Fibroblast of skin of left quadriceps (primary cell): ENCODE data around the gene SLC22A8.
"Not testable (repeated sequence)": the region's sequence is repeated elsewhere in the genome, so short reads cannot be mapped to it uniquely, and the experiment has no call there.

Experiments
- DNase-seq, 2 experiments: peaks; one replicate each; pipeline ENCODE4 v3.0.0-alpha.2; 2013; ENCODE audit warnings: low read depth in 2 of 2

The SLC22A8 gene

DNA sequence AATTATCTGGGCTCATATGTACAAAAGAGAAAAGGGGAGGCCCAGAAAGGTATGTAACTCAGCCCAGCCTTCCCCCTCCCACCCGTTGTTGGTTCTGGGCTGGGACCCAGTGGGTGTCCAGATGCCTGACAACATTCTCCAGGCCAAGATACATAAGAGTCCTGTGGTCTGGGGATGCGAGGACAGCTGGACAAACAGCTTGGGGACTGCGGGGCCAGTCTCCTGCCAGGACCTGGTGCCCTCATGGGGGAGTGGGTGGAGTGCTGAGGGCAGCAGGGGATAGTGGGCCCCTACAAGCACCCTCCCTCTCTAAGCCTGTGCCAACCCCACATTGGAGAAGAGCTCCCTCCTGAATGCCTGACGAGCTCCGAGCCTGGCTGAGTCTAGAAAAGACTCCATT lies 27.4 kb downstream of the SLC22A8 start:
- no peak for DNase-seq

GRCh38 chr11:62985041-62985750 lies 30.4 kb downstream of the SLC22A8 start:
- no peak for DNase-seq

DNA sequence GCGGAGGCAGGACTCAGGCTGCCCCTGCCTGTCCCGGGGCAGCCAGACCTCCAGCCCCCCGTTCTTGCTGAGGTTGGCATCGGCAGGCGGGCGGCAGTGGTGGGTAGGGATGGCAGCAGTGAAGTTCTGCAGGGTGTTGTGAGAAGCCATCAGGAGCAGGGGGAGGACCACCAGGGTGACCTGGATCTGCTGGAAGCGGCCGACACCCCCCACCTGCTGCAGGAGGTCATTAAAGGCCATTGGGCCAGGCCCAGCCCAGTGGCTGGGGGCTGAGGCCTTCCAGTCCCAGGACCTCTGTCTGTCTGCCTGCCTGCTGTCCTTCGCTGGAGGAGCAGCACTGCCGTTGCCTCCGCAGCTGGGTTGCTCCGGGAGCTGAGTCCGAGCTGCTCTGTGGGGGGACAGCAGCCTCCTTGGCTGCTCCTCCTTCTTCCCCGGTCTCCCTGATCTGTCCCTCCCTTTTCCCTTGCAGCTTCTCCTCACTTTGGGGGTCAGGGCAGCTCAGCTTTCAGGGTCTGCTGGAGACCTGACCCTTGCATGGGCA lies 31.1 kb downstream of the SLC22A8 start, which contains the start of gene SLC22A6:
SLC22A6 (minus strand) TSS at position 517 of the 541 bp plus-strand sequence; CDS start at position 240, 277 bp downstream.
- DNase-seq = no peak

GRCh38 chr11:62983536-62984199 lies 32.0 kb downstream of the SLC22A8 start:
- DNase-seq = no peak

- no peak for DNase-seq
Measured at GRCh38 chr11:62981743-62982142, 33.9 kb downstream of the SLC22A8 start.

DNA sequence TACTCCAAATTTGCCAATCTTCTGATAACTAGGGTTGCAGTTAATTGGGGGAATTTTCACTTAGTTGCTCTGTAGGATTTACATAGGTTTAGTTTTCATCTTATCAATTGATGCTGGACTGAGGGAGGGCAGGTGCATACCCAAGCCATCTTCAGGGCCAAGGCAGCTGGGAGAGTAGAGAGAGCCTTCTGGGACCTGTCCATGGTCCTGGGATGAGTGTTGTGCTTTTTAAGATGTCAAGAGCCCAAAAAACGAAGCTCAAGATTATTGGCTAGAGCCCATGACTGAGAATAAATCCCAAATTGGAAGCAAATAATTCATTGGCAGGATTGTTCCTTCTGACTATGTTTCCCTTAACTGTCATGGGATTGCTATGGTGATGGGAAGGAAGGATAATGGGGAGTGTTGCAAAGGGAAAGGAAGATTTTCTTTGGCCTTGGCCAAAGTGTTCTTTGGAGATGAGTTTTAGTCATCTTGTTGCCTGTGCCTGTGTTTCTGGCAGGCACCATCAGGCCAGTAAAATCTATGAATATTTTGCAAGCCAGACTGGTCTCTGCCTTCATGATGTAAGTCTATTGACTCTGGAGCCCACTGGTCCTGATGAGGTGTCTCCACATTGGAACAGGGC lies 35.4 kb downstream of the SLC22A8 start:
- DNase-seq = no peak

DNA sequence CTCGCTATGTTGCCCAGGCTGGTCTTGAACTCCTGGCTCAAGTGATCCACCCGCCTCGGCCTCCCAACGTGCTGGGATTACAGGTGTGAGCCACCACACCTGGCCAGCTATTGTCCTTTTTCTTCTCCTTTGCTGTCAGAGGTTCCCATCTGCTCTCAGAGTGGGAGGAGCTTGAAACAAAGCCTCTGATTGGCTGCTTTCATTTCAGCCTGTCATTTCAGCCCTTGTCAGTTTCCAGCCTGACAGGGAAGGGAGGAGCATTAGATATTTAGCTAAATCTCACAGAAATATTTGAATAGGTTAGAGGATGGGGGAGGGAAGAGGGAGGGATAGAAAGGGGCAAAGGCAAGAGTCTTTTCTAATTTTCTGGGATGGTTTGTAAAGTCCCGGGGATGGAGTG lies 39.5 kb downstream of the SLC22A8 start:
- DNase-seq = no peak

DNA sequence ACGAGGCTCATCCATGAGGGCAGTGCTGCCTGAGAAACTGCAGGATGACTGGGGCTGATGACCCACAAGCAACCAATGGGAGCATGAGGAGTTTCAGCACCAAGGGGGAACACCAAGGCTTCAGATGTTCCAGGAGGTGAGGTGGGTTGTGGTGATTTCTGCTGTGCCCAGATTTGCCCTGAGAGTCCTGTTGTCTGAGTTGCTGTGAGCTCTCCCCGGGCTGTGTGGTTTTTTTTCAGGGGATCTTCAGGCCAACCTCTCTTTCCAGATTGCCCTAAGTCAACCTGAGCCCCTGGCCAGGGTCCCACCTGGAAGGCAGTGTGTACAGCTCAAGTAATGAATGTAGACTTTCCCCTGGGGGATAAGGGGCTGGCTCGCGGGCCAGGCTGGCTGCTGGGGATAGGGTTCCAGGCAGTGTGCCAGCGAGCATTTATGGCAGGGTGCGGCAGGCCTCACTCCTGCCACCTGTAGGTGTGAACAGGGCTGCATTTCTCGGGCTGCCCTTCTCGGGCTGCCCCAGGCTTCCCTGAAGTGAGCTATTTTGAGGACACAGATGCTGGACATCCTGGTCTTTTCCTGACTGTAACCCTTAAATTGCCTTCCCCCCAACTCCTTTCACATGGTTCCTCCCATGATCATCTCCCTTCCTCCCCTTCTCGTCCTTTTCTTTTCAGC lies 40.7 kb downstream of the SLC22A8 start:
- DNase-seq = no peak

DNA sequence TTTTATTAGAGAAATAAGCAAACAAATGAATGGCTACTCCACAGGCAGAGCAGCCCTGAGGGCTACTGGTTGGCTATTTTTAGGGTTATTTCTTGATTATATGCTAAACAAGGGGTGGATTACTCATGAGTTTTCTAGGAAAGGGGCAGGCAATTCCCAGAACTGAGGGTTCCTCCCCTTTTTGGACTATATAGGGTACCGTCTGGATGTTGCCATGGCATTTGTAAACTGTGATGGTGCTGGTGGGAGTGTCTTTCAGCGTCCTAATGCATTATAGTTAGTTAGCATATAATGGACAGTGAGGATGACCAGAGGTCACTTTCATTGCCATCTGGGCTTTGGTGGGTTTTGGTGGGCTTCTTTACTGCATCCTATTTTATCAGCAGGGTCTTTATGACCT lies 50.1 kb downstream of the SLC22A8 start:
- DNase-seq = no peak

- no peak for DNase-seq
Measured at GRCh38 chr11:62962391-62962790, 53.2 kb downstream of the SLC22A8 start.

DNA sequence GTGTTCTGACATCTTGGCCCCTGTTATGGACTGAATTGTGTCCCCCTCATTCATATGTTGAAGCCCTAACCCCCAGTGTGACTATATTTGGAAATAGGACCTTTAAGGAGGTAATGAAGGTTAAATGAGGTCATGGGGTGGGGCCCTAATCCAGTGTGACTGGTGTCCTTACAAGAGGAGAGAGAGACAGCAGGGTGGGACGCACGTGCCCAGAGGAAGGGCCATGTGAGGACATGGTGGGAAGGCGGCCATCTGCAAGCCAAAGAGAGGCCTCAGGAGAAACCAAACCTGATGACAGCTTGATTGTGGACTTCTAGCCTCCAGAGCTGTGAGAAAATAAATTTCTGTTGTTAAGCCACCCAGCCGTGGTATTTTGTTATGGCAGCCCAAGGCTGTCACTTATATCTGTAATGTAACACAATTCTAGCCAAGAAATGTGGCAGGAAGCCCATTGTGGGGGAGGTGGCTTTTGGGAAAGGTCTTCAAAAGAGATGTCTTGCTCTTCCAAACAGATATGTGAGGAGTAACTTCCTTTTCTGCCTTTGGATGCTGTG lies 54.5 kb downstream of the SLC22A8 start:
- no peak for DNase-seq

DNA sequence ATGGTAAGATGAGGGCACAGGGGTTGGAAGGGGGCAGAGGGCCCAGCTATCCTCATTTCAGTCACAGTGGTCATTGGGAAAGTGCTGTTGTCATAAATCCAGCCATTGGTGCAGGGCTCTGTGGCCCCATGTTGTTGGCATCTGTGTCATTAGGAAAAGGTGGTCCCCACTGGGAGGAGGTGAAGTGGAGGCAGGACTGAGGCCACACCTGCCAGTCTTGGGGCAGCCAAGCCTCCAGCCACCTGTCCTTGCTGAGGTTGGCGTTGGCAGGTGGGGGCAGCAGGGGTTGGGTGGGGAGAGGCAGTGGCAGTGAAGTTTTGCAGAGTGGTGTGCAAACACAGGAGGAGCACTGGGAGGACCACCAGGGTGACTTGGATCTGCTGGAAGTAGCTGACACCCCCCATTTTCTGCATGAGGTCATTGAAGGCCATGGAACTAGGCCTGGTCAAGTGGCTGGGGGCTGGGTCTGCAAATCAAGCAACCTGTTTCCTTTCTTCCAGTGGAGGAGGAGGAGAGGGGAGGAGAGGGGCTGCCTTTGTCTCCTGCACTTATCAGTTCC lies 56.1 kb downstream of the SLC22A8 start:
- DNase-seq = no peak

- DNase-seq = peak; percentile 17 to 28
Measured at GRCh38 chr11:62958547-62959421, 56.9 kb downstream of the SLC22A8 start.

- no peak for DNase-seq
Measured at GRCh38 chr11:62957147-62957546, 58.5 kb downstream of the SLC22A8 start.

GRCh38 chr11:62954478-62954877 lies 61.2 kb downstream of the SLC22A8 start:
- DNase-seq = no peak

DNA sequence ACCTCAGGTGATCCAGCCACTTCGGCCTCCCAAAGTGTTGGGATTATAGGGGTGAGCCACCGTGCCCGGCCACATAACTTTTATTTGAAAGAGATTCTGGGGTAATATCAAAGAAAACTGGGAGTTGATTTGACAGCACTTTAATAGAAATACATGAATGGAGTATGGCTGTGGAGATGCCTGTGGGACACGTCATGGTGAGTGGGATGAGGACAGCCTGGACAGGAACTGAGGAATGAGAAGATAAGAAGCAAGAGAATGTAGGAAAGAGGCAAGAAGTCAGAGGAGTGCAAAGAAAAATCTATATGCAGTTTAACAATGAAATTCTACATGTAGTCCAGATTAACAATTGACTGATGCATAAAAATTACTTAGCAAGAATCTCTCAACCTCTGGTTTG lies 61.8 kb downstream of the SLC22A8 start:
- DNase-seq = no peak

DNA sequence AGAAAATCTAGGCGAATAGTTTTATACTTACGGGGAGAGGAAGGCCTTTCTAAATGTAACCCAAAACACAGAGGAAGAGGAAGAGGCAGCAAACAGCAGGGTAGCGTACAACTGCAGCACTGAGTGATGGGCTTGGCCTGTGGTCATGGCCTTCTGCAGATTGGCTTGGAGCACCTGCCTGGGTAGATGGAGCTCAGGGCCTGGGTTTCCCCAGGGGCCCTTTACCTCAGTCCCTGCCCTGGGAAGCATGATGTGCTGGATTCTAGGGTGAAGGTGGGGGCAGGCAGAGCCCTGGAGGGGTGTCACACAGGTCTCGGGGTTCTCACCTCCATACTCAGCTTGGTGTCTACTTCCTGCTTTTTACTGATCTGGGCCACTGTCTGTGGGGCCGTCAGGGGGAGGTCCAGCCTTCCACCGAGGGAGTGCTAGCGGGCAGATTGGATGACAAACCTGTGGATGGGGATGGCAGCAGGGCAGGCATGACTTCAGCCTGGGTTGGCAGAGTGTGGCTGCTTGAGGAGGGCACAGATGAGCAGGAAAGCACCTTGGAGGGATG lies 66.8 kb downstream of the SLC22A8 start:
- no peak for DNase-seq

- not testable (repeated sequence) for DNase-seq
Measured at GRCh38 chr11:62945538-62945937, 70.1 kb downstream of the SLC22A8 start.
